ENCODE measurements around the gene DLL4. TPM values are rescaled to one million over a fixed set of nuclear protein-coding genes. Genes with fewer than 3 reads are reported as not detected.

Gene DLL4
- polyA plus RNA-seq, 1 donor from 2014 or later = 2.2 TPM

DNA sequence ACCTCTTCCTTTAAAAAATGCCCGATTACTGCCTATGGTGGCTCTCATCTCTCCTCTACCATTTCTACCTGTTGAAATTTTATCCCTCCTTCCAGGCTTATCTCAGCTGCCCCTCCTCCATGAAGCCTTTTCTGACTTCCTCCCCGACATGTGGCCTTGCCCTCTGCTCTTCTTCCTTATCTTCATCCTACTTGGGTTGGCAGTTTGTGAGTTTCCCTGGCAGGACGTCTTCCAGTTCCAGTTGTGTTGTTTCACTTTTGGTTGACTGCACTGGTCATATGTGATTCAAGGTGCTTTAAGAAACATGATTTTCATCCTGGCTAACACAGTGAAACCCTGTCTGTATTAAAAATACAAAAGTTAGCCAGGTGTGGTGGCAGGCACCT is 4.4 kb downstream of the DLL4 start:
- Histone ChIP-seq H3K9ac (ENCODE audit: low read length) (no peak overlapping the region), H3F3A (ENCODE audit: insufficient read depth, low read length, poor library complexity, severe bottlenecking) (peaks cover 3% of the 10 kb centered on the region), H3K36me3 (ENCODE audit: insufficient read depth, low read length) (no peaks in the 10 kb centered on the region), H3K79me2 (replicated peaks; ENCODE audit: insufficient read depth, low read length) (no peaks in the 10 kb centered on the region), H3K9me3 (ENCODE audit: low read length) (no peaks in the 10 kb centered on the region), H3K9me2 (ENCODE audit: insufficient read depth, low read length) (no peaks in the 10 kb centered on the region), H2AFZ (ENCODE audit: low read depth, low read length) (no peak overlapping the region), H3K27me3 (ENCODE audit: insufficient read depth, low read depth, low read length) (peaks cover 45% of the 10 kb centered on the region), H3K4me2 (ENCODE audit: low read length) (no peak overlapping the region), H3K27ac (ENCODE audit: low read length) (no peak overlapping the region), H3K4me3 (ENCODE audit: low read length) (no peak overlapping the region), H4K20me1 (ENCODE audit: insufficient read depth) (no peaks in the 10 kb centered on the region)
- no peak for TF ChIP-seq POLR2AphosphoS5 (IDR thresholded peaks at IDR 0.05)
- no peak for TF ChIP-seq RAD21 (conservative IDR thresholded peaks at IDR 0.05)
- TF ChIP-seq SMC3 (conservative IDR thresholded peaks at IDR 0.05; ENCODE audit: poor library complexity) = no peak

DNA sequence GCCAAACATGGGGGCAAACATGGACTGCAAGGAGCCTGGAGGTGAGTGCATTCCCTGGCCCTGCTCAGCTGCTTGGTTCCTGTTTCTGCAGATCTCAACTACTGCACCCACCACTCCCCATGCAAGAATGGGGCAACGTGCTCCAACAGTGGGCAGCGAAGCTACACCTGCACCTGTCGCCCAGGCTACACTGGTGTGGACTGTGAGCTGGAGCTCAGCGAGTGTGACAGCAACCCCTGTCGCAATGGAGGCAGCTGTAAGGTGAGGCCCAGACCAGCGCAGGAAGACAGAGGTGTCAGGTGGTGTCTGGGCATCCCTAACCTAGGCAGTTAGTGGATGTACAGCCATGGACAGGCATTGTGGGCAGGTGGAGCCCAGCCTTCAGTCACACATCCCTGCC is 5.3 kb downstream of the DLL4 start:
- Histone ChIP-seq H3K9me3 (ENCODE audit: low read length) (no peaks in the 10 kb centered on the region), H3K4me2 (ENCODE audit: low read length) (no peak overlapping the region), H4K20me1 (ENCODE audit: insufficient read depth) (no peaks in the 10 kb centered on the region), H3K27me3 (ENCODE audit: insufficient read depth, low read depth, low read length) (peaks cover 35% of the 10 kb centered on the region), H3K9me2 (ENCODE audit: insufficient read depth, low read length) (no peaks in the 10 kb centered on the region), H3K9ac (ENCODE audit: low read length) (no peak overlapping the region), H3K36me3 (ENCODE audit: insufficient read depth, low read length) (no peaks in the 10 kb centered on the region), H3K27ac (ENCODE audit: low read length) (no peak overlapping the region), H2AFZ (ENCODE audit: low read depth, low read length) (no peak overlapping the region), H3K79me2 (replicated peaks; ENCODE audit: insufficient read depth, low read length) (no peaks in the 10 kb centered on the region), H3K4me3 (ENCODE audit: low read length) (no peak overlapping the region), H3F3A (ENCODE audit: insufficient read depth, low read length, poor library complexity, severe bottlenecking) (peaks cover 3% of the 10 kb centered on the region)
- TF ChIP-seq POLR2AphosphoS5 (IDR thresholded peaks at IDR 0.05) (no peak), SMC3 (conservative IDR thresholded peaks at IDR 0.05; ENCODE audit: poor library complexity) (no peak), EZH2 (IDR thresholded peaks at IDR 0.05; ENCODE audit: borderline replicate concordance, insufficient read depth, low read length, poor library complexity, severe bottlenecking) (no peak), MXI1 (conservative IDR thresholded peaks at IDR 0.05; ENCODE audit: poor library complexity, severe bottlenecking) (no peak)

GRCh38 chr15:40936234-40936708 is 7.1 kb downstream of the DLL4 start:
- no peak overlapping the region for H3K9ac ChIP-seq (ENCODE audit: low read length)
- TF ChIP-seq EZH2 (IDR thresholded peaks at IDR 0.05; ENCODE audit: borderline replicate concordance, insufficient read depth, low read length, poor library complexity, severe bottlenecking) (no peak), EP300 (conservative IDR thresholded peaks at IDR 0.05; ENCODE audit: poor library complexity, severe bottlenecking) (no peak), TAF1 (IDR thresholded peaks at IDR 0.05; ENCODE audit: low read depth) (no peak)
- TF ChIP-seq, protein P1, sequence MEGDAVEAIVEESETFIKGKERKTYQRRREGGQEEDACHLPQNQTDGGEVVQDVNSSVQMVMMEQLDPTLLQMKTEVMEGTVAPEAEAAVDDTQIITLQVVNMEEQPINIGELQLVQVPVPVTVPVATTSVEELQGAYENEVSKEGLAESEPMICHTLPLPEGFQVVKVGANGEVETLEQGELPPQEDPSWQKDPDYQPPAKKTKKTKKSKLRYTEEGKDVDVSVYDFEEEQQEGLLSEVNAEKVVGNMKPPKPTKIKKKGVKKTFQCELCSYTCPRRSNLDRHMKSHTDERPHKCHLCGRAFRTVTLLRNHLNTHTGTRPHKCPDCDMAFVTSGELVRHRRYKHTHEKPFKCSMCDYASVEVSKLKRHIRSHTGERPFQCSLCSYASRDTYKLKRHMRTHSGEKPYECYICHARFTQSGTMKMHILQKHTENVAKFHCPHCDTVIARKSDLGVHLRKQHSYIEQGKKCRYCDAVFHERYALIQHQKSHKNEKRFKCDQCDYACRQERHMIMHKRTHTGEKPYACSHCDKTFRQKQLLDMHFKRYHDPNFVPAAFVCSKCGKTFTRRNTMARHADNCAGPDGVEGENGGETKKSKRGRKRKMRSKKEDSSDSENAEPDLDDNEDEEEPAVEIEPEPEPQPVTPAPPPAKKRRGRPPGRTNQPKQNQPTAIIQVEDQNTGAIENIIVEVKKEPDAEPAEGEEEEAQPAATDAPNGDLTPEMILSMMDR (IDR thresholded peaks at IDR 0.05; ENCODE audit: poor library complexity, severe bottlenecking) = no peak
- no peaks in the 10 kb centered on the region for H3F3A ChIP-seq (ENCODE audit: insufficient read depth, low read length, poor library complexity, severe bottlenecking)
- H4K20me1 ChIP-seq (ENCODE audit: insufficient read depth) = no peaks in the 10 kb centered on the region
- no peak overlapping the region for H3K4me2 ChIP-seq (ENCODE audit: low read length)
- H3K4me3 ChIP-seq (ENCODE audit: low read length) = no peak overlapping the region
- no peaks in the 10 kb centered on the region for H3K9me3 ChIP-seq (ENCODE audit: low read length)
- no peak overlapping the region for H3K27ac ChIP-seq (ENCODE audit: low read length)
- no peak overlapping the region for H2AFZ ChIP-seq (ENCODE audit: low read depth, low read length)
- no peaks in the 10 kb centered on the region for H3K9me2 ChIP-seq (ENCODE audit: insufficient read depth, low read length)
- peaks cover 19% of the 10 kb centered on the region for H3K27me3 ChIP-seq (ENCODE audit: insufficient read depth, low read depth, low read length)
- H3K36me3 ChIP-seq (ENCODE audit: insufficient read depth, low read length) = no peaks in the 10 kb centered on the region
- no peaks in the 10 kb centered on the region for H3K79me2 ChIP-seq (replicated peaks; ENCODE audit: insufficient read depth, low read length)

All from neural cell (in vitro differentiated cells).